Measurements from ENCODE around the gene DCUN1D4.

Gene DCUN1D4

DNA sequence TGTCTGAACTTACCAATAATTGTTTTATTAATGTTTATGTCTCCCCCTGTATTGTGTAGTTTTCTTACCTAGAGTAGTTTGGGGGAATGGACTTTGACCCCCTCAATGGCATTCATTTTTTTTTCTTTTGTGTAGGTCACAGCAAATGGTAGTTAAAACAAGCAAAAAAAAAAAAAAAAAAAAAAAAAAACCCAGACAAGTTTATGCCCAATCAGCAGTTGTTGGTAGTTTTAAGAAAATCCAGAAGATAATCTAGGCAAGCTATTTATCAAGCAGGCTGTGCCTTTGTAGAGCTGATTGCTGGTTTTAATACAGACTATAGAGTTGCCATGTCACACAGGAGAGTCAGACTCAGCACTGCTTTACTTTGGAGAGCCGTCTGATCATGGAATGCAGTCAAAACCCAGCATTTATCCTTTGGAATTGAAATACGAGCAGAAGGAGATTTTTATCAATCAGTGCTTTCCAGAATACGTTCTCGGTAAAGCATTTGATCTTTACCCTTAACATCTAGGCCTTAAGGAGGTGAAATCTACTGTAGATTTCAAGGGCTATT is 16.6 kb downstream of the DCUN1D4 start:
- Histone ChIP-seq H3K27ac (replicated peaks) (no peak overlapping the region), H3K4me3 (replicated peaks; ENCODE audit: insufficient read depth, low read length) (no peak overlapping the region), H3K27me3 (ENCODE audit: insufficient read depth, poor library complexity, severe bottlenecking) (no peaks in the 10 kb centered on the region)
- no peak for DNase-seq (ENCODE audit: low read depth in 1 of 2, low spot score in 1 of 2)
- no peak for TF ChIP-seq POLR2AphosphoS5 (IDR thresholded peaks at IDR 0.05; ENCODE audit: low read depth)
- no peak for TF ChIP-seq SPI1 (IDR thresholded peaks at IDR 0.05; ENCODE audit: borderline replicate concordance, low read depth)
- no peak for TF ChIP-seq REST (IDR thresholded peaks at IDR 0.05; ENCODE audit: insufficient replicate concordance, low read depth)
- no peak for TF ChIP-seq GABPA (IDR thresholded peaks at IDR 0.05; ENCODE audit: low read depth)
- TF ChIP-seq, protein P1, sequence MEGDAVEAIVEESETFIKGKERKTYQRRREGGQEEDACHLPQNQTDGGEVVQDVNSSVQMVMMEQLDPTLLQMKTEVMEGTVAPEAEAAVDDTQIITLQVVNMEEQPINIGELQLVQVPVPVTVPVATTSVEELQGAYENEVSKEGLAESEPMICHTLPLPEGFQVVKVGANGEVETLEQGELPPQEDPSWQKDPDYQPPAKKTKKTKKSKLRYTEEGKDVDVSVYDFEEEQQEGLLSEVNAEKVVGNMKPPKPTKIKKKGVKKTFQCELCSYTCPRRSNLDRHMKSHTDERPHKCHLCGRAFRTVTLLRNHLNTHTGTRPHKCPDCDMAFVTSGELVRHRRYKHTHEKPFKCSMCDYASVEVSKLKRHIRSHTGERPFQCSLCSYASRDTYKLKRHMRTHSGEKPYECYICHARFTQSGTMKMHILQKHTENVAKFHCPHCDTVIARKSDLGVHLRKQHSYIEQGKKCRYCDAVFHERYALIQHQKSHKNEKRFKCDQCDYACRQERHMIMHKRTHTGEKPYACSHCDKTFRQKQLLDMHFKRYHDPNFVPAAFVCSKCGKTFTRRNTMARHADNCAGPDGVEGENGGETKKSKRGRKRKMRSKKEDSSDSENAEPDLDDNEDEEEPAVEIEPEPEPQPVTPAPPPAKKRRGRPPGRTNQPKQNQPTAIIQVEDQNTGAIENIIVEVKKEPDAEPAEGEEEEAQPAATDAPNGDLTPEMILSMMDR (IDR thresholded peaks at IDR 0.05; ENCODE audit: insufficient read depth, low read length), result no peak

- no peak overlapping the region for H3K27ac ChIP-seq (replicated peaks)
- DNase-seq (ENCODE audit: low read depth in 1 of 2, low spot score in 1 of 2), result no peak
- TF ChIP-seq GABPA (IDR thresholded peaks at IDR 0.05; ENCODE audit: low read depth) (no peak), POLR2AphosphoS5 (IDR thresholded peaks at IDR 0.05; ENCODE audit: low read depth) (no peak), SPI1 (IDR thresholded peaks at IDR 0.05; ENCODE audit: borderline replicate concordance, low read depth) (no peak), REST (IDR thresholded peaks at IDR 0.05; ENCODE audit: insufficient replicate concordance, low read depth) (no peak)
- TF ChIP-seq, protein P1 (IDR thresholded peaks at IDR 0.05; ENCODE audit: insufficient read depth, low read length), result no peak
- H3K27me3 ChIP-seq (ENCODE audit: insufficient read depth, poor library complexity, severe bottlenecking), result no peaks in the 10 kb centered on the region
- no peak overlapping the region for H3K4me3 ChIP-seq (replicated peaks; ENCODE audit: insufficient read depth, low read length)
Observed at GRCh38 chr4:51862199-51862598, 19.2 kb downstream of the DCUN1D4 start.

DNA sequence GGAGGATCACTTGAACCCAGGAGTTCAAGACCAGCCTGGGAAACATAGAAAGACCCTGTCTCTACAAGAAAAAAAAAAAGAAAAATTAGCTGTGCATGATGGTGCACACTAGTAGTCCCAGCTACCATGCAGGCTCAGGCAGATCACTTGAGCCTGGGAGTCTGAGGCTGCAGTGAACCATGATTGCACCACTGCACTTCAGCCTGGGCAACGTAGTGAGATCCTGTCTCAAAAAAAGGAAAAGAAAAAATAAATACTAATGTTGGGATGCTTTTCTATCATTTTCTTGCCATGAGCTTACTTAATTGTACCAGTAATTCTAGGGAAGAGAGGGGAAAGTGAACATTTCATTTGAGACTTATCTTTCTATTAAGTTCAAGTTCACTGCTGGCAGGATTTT is 19.8 kb downstream of the DCUN1D4 start:
- TF ChIP-seq SPI1 (IDR thresholded peaks at IDR 0.05; ENCODE audit: borderline replicate concordance, low read depth) (no peak), REST (IDR thresholded peaks at IDR 0.05; ENCODE audit: insufficient replicate concordance, low read depth) (no peak), GABPA (IDR thresholded peaks at IDR 0.05; ENCODE audit: low read depth) (no peak), POLR2AphosphoS5 (IDR thresholded peaks at IDR 0.05; ENCODE audit: low read depth) (no peak)
- TF ChIP-seq, protein P1 (IDR thresholded peaks at IDR 0.05; ENCODE audit: insufficient read depth, low read length), result no peak
- no peak overlapping the region for H3K4me3 ChIP-seq (replicated peaks; ENCODE audit: insufficient read depth, low read length)

More for the DNA sequence above, 19.8 kb downstream of the DCUN1D4 start:
- Histone ChIP-seq H3K27me3 (ENCODE audit: insufficient read depth, poor library complexity, severe bottlenecking) (no peaks in the 10 kb centered on the region), H3K27ac (replicated peaks) (no peak overlapping the region)
- DNase-seq (ENCODE audit: low read depth in 1 of 2, low spot score in 1 of 2), result no peak
